BJ (cell line): ENCODE results near the gene MYH3. TPM values are rescaled to one million over a fixed set of nuclear protein-coding genes. Genes with fewer than 3 reads are reported as not detected.

Experiments
- CTCF ChIA-PET: fragments of 350-600 bp; formaldehyde crosslinking; extraction: SDS; loops from one replicate; lab custom pipeline; 2021; ENCODE audit warnings: antibody characterized with exemption, inconsistent platforms; lab: Yijun Ruan, JAX
- POLR2A ChIA-PET: fragments of 300-600 bp; sonication (Branson Sonifier 250); formaldehyde crosslinking; extraction: SDS; loops from one replicate; lab custom pipeline; 2021; ENCODE audit warnings: antibody characterized with exemption; lab: Charles Lee
- DNase-seq: peaks from one replicate; pipeline ENCODE4 v3.0.0-alpha.2; 2011; ENCODE audit warnings: low read depth
- H3K27me3 ChIP-seq: 2 replicates; pipeline ENCODE4 v1.6.0; 2011; ENCODE audit warnings: low read length; ENCODE audit not compliant: control insufficient read depth, insufficient read depth
- H3K36me3 ChIP-seq: 2 replicates; pipeline ENCODE4 v1.5.1; 2011; ENCODE audit warnings: low read length; ENCODE audit not compliant: control insufficient read depth, insufficient read depth
- H3K4me3 ChIP-seq: 2 replicates; pipeline ENCODE4 v1.5.1; 2011; ENCODE audit warnings: low read depth, mild to moderate bottlenecking, control low read depth, low read length
- polyA plus RNA-seq: library from polyadenylated mRNA; depleted of rRNA; stranded (reverse); fragments of >200 nt; gene quantifications from 2 replicates; pipeline ENCODE4 v1.2.3, GENCODE V29; 2011
- TF ChIP-seq, protein P1 (sequence below): IDR thresholded peaks from 2 replicates; pipeline ENCODE4 v1.5.1; 2011; ENCODE audit warnings: low read depth, mild to moderate bottlenecking, control low read depth, inconsistent platforms, low read length, moderate library complexity; ENCODE audit not compliant: insufficient read depth

MYH3 gene
- polyA plus RNA-seq, 1 experiment = 1.3 TPM

DNA sequence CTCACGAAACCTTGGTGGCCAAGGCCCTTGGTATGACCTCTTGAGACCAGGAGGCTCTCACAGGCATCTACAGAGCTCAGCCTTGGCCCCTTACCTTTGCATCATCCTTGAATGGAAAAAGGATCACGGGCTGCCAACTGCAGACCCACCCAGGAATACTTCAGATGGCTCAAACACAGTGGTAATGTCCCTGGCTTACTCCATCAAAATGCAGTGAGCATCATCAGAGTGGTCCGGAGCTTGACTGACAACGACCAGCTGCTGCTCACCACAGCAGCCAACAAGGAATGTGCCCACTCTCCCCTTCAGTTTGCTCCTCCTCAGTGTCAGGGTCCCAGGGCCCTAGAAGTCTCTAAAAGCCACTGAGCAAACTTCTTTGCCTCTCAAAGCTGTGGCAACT, 17.6 kb upstream of the MYH3 start:
- POLR2A ChIA-PET = no interaction called here
- no peak for DNase-seq
- TF ChIP-seq, protein P1, sequence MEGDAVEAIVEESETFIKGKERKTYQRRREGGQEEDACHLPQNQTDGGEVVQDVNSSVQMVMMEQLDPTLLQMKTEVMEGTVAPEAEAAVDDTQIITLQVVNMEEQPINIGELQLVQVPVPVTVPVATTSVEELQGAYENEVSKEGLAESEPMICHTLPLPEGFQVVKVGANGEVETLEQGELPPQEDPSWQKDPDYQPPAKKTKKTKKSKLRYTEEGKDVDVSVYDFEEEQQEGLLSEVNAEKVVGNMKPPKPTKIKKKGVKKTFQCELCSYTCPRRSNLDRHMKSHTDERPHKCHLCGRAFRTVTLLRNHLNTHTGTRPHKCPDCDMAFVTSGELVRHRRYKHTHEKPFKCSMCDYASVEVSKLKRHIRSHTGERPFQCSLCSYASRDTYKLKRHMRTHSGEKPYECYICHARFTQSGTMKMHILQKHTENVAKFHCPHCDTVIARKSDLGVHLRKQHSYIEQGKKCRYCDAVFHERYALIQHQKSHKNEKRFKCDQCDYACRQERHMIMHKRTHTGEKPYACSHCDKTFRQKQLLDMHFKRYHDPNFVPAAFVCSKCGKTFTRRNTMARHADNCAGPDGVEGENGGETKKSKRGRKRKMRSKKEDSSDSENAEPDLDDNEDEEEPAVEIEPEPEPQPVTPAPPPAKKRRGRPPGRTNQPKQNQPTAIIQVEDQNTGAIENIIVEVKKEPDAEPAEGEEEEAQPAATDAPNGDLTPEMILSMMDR = no peak
- CTCF ChIA-PET = interaction anchor here (1.2 to 2.8 kb wide), 3 partner anchors 9 to 28 kb away, joined by 3 to 10 read pairs (median 8); no protein-coding TSS in a partner anchor
- peaks cover 1% of the 10 kb centered on the region; the same call in 1 of the 2 replicates for H3K36me3 ChIP-seq
- H3K27me3 ChIP-seq = no peaks in the 10 kb centered on the region
- H3K4me3 ChIP-seq = no peak overlapping the region

DNA sequence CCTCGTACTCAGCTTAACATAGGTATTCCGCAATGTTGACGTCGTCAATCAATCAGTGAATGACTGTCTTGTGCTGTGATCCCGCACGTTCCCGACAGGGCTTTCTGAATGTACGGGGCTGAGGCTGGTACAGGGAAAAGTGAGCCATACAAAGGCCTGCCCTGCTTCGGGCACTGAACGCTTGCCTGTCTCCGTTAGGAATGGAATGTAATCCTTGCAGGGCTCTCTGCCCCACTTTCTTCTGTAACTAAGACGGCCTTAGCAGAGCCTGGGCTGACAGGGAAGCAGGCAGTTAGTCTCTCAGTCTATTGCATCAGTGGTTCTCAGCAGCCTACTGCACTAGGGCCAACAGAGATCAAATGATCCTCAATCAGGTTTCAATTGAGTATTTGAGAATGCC, 16.2 kb upstream of the MYH3 start:
- POLR2A ChIA-PET = no interaction called here
- Histone ChIP-seq H3K36me3 (peaks cover 1% of the 10 kb centered on the region; the same call in 1 of the 2 replicates), H3K27me3 (no peaks in the 10 kb centered on the region), H3K4me3 (no peak overlapping the region)
- no peak for DNase-seq
- CTCF ChIA-PET = interaction anchor here (1.0 to 2.8 kb wide), 2 partner anchors 10 to 27 kb away, joined by 4 to 10 read pairs; no protein-coding TSS in a partner anchor
- TF ChIP-seq, protein P1 = no peak

DNA sequence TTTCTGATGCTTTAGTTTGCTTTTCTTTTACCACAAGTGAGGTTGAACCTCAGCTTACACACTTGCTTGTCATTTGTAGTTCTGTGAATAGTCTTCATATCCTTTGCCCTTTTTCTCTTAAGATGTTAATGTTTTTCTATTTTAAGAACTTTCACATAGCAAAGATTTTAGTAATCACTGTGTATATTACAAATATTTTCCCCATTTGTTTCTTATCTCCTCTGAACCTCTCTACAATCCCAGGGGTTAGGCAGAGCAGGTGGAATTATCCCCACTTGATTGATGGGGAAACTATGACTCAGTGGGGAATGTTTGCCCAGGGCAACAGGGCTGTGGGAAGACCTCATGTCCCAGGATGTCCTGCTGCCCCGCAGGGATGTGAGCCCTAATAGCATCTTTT, 11.7 kb upstream of the MYH3 start:
- POLR2A ChIA-PET = no interaction called here
- TF ChIP-seq, protein P1 = no peak
- CTCF ChIA-PET = interaction anchor here (1.0 kb wide), 1 partner anchor 12 kb away, joined by 3 read pairs; the partner anchor contains the start of gene MYH3

DNA sequence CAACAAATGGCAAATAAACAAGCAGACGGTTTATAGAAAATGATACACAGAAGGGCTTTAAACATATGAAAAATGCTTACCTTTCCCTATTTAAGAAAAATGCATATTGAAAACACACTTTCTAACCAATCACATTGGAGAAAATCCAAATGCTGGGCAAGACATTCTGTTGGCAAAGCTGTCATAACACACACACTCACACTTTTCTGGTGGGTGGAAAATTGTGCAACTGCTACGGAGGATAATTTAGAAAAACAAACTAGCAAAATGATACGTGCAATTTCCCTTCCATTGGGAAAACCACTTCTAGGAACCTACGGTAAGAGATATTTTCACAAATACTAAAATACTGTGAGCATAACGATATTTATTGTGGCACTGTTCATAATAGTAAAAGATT, 9.8 kb upstream of the MYH3 start:
- no peak for DNase-seq
- ChIA-PET POLR2A (no interaction called here), CTCF (interaction anchor here (1.6 to 4.4 kb wide), 2 partner anchors 20 to 178 kb away, joined by 3 to 19 read pairs; no protein-coding TSS in a partner anchor)
- no peaks in the 10 kb centered on the region for H3K27me3 ChIP-seq
- H3K4me3 ChIP-seq = no peak overlapping the region
- H3K36me3 ChIP-seq = no peaks in the 10 kb centered on the region
- TF ChIP-seq, protein P1 = no peak

More for the DNA sequence above, 11.7 kb upstream of the MYH3 start:
- peak; percentile 51 for DNase-seq
- Histone ChIP-seq H3K36me3 (no peaks in the 10 kb centered on the region), H3K4me3 (no peak overlapping the region), H3K27me3 (no peaks in the 10 kb centered on the region)

DNA sequence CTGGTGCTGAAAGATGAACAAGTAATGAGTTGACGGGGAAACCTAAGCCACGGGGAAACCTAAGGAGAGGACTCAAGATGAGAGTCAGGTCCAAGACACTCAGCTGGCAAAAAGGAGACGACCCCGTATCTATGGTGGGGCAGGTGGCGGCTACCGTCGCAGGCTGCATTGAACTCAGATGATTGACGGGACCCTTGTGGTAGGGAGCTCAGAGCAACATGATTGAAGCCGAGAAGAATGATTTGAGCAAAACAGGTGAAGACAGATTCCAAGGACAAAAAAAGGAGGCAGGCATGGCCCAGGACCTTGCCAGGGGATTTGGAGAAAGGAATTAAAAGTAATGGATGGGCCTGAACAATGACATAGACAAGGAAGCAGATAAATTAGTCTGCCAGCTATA, 7.5 kb upstream of the MYH3 start:
- POLR2A ChIA-PET = no interaction called here
- H3K27me3 ChIP-seq = no peaks in the 10 kb centered on the region
- DNase-seq = no peak
- no peaks in the 10 kb centered on the region for H3K36me3 ChIP-seq
- CTCF ChIA-PET = interaction anchor here (1.0 to 4.4 kb wide), 4 partner anchors 8 to 19 kb away, joined by 3 to 19 read pairs (median 4); partner anchors contain the start of gene MYH3
- TF ChIP-seq, protein P1 = no peak
- no peak overlapping the region for H3K4me3 ChIP-seq
